HepG2 (cell line): ENCODE data around the gene SHC1. TPM values are rescaled to one million over a fixed set of nuclear protein-coding genes. Genes with fewer than 3 reads are reported as not detected.

ENCODE experiments used
- CCAR2 ChIP-seq: fragments of 200-400 bp; formaldehyde crosslinking; optimal IDR thresholded peaks from 2 replicates; pipeline ENCODE3; 2018; ENCODE audit warnings: low read depth, mild to moderate bottlenecking, low read length, moderate library complexity
- ESRRA ChIP-seq: sonication (generic); formaldehyde crosslinking; IDR thresholded peaks from 2 replicates; pipeline ENCODE4 v1.5.1; 2020; ENCODE audit warnings: mild to moderate bottlenecking, low read depth, missing genetic modification reagents
- ISL2 ChIP-seq: sonication (generic); formaldehyde crosslinking; IDR thresholded peaks from 2 replicates; pipeline ENCODE4 v1.5.0; 2020; ENCODE audit warnings: missing genetic modification reagents
- KMT2A ChIP-seq: sonication (generic); formaldehyde crosslinking; IDR thresholded peaks from 2 replicates; pipeline ENCODE4 v1.4.0; 2020; ENCODE audit warnings: missing genetic modification reagents
- LRRFIP1 ChIP-seq: sonication (generic); formaldehyde crosslinking; conservative IDR thresholded peaks from 2 replicates; pipeline ENCODE4 v1.4.0; 2020; ENCODE audit warnings: missing genetic modification reagents
- NAIF1 ChIP-seq: sonication (generic); formaldehyde crosslinking; IDR thresholded peaks from 2 replicates; pipeline ENCODE4 v1.5.0; 2020; ENCODE audit warnings: mild to moderate bottlenecking, missing genetic modification reagents, borderline replicate concordance
- NONO ChIP-seq, 2 experiments: fragments of 450-650 bp in 1 of 2; sonication (generic) in 1 of 2; formaldehyde crosslinking in 1 of 2; IDR thresholded peaks in 1 of 2; conservative IDR thresholded peaks in 1 of 2; 2 replicates each; pipeline versions ENCODE4 v1.6.1 to v1.8.0; 2017 to 2022; ENCODE audit warnings: mild to moderate bottlenecking in 1 of 2, missing genetic modification reagents in 1 of 2, moderate library complexity in 1 of 2
- NR1H2 ChIP-seq: sonication (generic); formaldehyde crosslinking; IDR thresholded peaks from 2 replicates; pipeline ENCODE4 v1.8.1; 2022; ENCODE audit warnings: low read depth, missing genetic modification reagents, borderline replicate concordance
- NR2F2 ChIP-seq: IDR thresholded peaks from 2 replicates; pipeline ENCODE4 v1.6.1; 2012; ENCODE audit warnings: low read depth, inconsistent platforms, borderline replicate concordance
- SMARCE1 ChIP-seq: fragments of 450-650 bp; IDR thresholded peaks from 2 replicates; pipeline ENCODE4 v1.6.1; 2017; ENCODE audit warnings: borderline replicate concordance
- TEF ChIP-seq: sonication (generic); formaldehyde crosslinking; IDR thresholded peaks from 2 replicates; pipeline ENCODE4 v1.5.0; 2020; ENCODE audit warnings: missing genetic modification reagents
- THRA ChIP-seq: sonication (generic); formaldehyde crosslinking; IDR thresholded peaks from 2 replicates; pipeline ENCODE4 v1.4.0; 2020; ENCODE audit warnings: missing genetic modification reagents, borderline replicate concordance
- ZMYM3 ChIP-seq: sonication (generic); formaldehyde crosslinking; IDR thresholded peaks from 2 replicates; pipeline ENCODE4 v1.5.1; 2020; ENCODE audit warnings: mild to moderate bottlenecking, missing genetic modification reagents
- ZNF24 ChIP-seq: fragments of 450-650 bp; IDR thresholded peaks from 2 replicates; pipeline ENCODE4 v1.6.1; 2017; ENCODE audit warnings: antibody characterized with exemption, mild to moderate bottlenecking
- ZNF326 ChIP-seq: sonication (generic); formaldehyde crosslinking; IDR thresholded peaks from 2 replicates; pipeline ENCODE4 v1.4.0; 2020; ENCODE audit warnings: missing genetic modification reagents, borderline replicate concordance
- ZNF33B ChIP-seq: sonication (generic); formaldehyde crosslinking; IDR thresholded peaks from 2 replicates; pipeline ENCODE4 v1.5.1; 2020; ENCODE audit warnings: mild to moderate bottlenecking, missing genetic modification reagents
- ZNF367 ChIP-seq: sonication (generic); formaldehyde crosslinking; IDR thresholded peaks from 2 replicates; pipeline ENCODE4 v1.4.0; 2020; ENCODE audit warnings: missing genetic modification reagents, borderline replicate concordance
- ZNF569 ChIP-seq: sonication (generic); formaldehyde crosslinking; IDR thresholded peaks from 2 replicates; pipeline ENCODE4 v1.5.0; 2020; ENCODE audit warnings: mild to moderate bottlenecking, missing genetic modification reagents, moderate library complexity, borderline replicate concordance
- ZNF724P ChIP-seq: sonication (generic); formaldehyde crosslinking; IDR thresholded peaks from 2 replicates; pipeline ENCODE4 v1.8.0; 2022; ENCODE audit warnings: missing genetic modification reagents, borderline replicate concordance
- polyA plus RNA-seq, 8 experiments: library from polyadenylated mRNA; depleted of rRNA in 3 of 8; stranded (reverse) in 7 of 8; unstranded in 1 of 8; fragments of >200 nt; fragmentation: Illumina TruSeq in 4 of 8; extraction: Trizol in 4 of 8; gene quantifications; 2 replicates each; pipeline versions ENCODE4 v1.2.1 to v1.2.3, GENCODE V29; 2011 to 2016; ENCODE audit warnings: low read depth in 4 of 8, missing spikeins in 1 of 8, mixed read lengths in 1 of 8; ENCODE audit not compliant: insufficient read depth in 1 of 8
- total RNA-seq, 5 experiments: library from RNA; depleted of rRNA; stranded (reverse); fragments of >200 nt; fragmentation: Illumina TruSeq; extraction: Trizol; gene quantifications; 2 replicates each; pipeline ENCODE4 v1.2.3, GENCODE V29; 2016; ENCODE audit warnings: low read depth in 1 of 5
- TF ChIP-seq, protein P1 (sequence below), 2 experiments: sonication (generic) in 1 of 2; formaldehyde crosslinking in 1 of 2; IDR thresholded peaks; 2 replicates each; pipeline versions ENCODE4 v1.4.0 to v1.6.1; 2018 to 2020; ENCODE audit warnings: missing genetic modification reagents in 2 of 2, borderline replicate concordance in 1 of 2, low read depth in 1 of 2, mild to moderate bottlenecking in 1 of 2, missing biosample characterization in 1 of 2
- TF ChIP-seq, protein P2 (sequence below): sonication (generic); formaldehyde crosslinking; IDR thresholded peaks from 2 replicates; pipeline ENCODE4 v1.4.0; 2020; ENCODE audit warnings: mild to moderate bottlenecking, low read depth, missing genetic modification reagents

Gene SHC1
- total and polyA plus RNA-seq, 2 of the 13 experiments (the other 11 are each of a cell fraction or from before 2014, with no cell fraction given), result 52.0 to 137 TPM

DNA sequence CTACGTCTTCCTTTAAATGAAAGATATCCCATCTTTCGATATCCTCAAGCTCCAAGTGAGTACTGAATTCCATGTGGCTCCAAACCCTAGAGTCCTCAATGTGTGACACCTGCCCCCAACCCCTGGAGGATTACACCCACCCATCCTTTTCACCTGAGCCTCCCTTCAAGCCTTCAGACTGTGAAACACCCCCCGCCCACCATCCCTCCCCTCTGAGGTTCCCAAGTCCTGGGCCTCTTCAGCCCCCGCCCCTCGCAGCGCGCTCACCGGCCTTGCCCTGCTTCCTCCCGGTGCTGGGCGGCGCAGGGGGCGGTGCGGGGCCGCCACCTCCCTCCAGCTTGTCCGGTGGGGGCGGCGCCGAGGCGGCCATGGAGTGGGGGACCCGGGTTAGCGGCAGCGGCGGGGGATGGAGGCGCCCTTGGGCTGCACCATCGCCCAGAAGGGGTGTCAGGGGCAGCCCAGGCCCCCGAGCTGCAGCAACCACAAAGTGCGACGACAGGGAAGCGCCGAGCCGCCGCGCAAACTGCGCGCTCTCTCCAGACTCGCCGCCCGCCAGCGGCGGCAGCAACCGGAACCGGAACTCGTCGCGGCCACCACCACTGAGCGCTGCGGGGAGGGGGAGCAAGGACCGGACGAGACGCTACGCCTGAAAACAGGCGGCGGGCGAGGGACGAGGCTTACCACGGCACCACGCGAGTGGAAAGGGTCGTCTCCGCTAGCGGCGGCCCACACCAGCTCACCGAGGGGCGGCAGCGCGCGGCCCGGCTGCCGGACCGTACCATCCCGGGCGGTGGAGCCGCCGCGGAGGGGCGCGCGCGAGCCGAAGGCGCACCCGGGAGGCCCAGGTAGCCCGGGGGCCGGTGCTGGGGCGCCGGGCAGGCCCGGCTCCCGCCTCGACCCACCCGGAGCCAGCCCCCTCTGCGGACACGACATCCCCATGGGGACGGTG is 9.1 kb downstream of the SHC1 start, which contains the start of gene PYGO2 (continued):
- TF ChIP-seq THRA, result peak; percentile 37; the same call in 1 of the 2 replicates
- peak; percentile 81; the same call in 1 of the 2 replicates for TF ChIP-seq NR1H2 (CRISPR knock-in tag)
- TF ChIP-seq, protein P1, sequence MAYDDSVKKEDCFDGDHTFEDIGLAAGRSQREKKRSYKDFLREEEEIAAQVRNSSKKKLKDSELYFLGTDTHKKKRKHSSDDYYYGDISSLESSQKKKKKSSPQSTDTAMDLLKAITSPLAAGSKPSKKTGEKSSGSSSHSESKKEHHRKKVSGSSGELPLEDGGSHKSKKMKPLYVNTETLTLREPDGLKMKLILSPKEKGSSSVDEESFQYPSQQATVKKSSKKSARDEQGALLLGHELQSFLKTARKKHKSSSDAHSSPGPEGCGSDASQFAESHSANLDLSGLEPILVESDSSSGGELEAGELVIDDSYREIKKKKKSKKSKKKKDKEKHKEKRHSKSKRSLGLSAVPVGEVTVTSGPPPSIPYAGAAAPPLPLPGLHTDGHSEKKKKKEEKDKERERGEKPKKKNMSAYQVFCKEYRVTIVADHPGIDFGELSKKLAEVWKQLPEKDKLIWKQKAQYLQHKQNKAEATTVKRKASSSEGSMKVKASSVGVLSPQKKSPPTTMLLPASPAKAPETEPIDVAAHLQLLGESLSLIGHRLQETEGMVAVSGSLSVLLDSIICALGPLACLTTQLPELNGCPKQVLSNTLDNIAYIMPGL (CRISPR knock-in tag; IDR thresholded peaks at IDR 0.05; ENCODE audit: borderline replicate concordance in 1 of 2, low read depth in 1 of 2), result peak; percentile 41 to 96; a peak in 3 of 4 replicates
- TF ChIP-seq ZNF569 (CRISPR knock-in tag), result no peak
- no peak for TF ChIP-seq ZNF724P
- no peak for TF ChIP-seq ZNF326 (CRISPR knock-in tag)
- TF ChIP-seq TEF (CRISPR knock-in tag), result peak; percentile 72; the same call in 1 of the 2 replicates
- TF ChIP-seq, protein P2, sequence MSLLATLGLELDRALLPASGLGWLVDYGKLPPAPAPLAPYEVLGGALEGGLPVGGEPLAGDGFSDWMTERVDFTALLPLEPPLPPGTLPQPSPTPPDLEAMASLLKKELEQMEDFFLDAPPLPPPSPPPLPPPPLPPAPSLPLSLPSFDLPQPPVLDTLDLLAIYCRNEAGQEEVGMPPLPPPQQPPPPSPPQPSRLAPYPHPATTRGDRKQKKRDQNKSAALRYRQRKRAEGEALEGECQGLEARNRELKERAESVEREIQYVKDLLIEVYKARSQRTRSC (CRISPR knock-in tag), result no peak
- no peak for TF ChIP-seq ZMYM3
- peak; percentile 40; the same call in 1 of the 2 replicates for TF ChIP-seq KMT2A (CRISPR knock-in tag)
- no peak for TF ChIP-seq LRRFIP1 (CRISPR knock-in tag)
- TF ChIP-seq ZNF367 (CRISPR knock-in tag), result no peak
- peak; percentile 83 for TF ChIP-seq NAIF1 (CRISPR knock-in tag)
- no peak; the same call in 1 of the 2 replicates for TF ChIP-seq ZNF33B
- no peak for TF ChIP-seq NR2F2
- peak; percentile 72 for TF ChIP-seq ISL2 (CRISPR knock-in tag)
- TF ChIP-seq ZNF24, result no peak
- no peak for TF ChIP-seq CCAR2
- TF ChIP-seq SMARCE1, result no peak
- no peak for TF ChIP-seq NONO (IDR thresholded peaks at IDR 0.05)
- TF ChIP-seq NONO (CRISPR knock-in tag; conservative IDR thresholded peaks at IDR 0.05), result peak; percentile 85
- TF ChIP-seq ESRRA (CRISPR knock-in tag), result peak; percentile 56; the same call in 1 of the 2 replicates
